Tibial nerve (tissue), 4 donors: Measurements from ENCODE around the gene AUH.

Experiments used
- CTCF ChIP-seq, 5 experiments: fragments of 200-600 bp in 3 of 5; fragments of 450-650 bp in 2 of 5; sonication (generic) in 3 of 5; IDR thresholded peaks; one replicate each; pipeline ENCODE4 v1.5.1; 2016 to 2019; ENCODE audit warnings: antibody characterized with exemption in 5 of 5, mild to moderate bottlenecking in 3 of 5, moderate library complexity in 2 of 5
- EP300 ChIP-seq, 2 donors: sonication (generic); formaldehyde crosslinking; IDR thresholded peaks; one replicate each; pipeline ENCODE4 v1.6.1; 2017; ENCODE audit warnings: antibody characterized with exemption in 2 of 2, mild to moderate bottlenecking in 1 of 2
- POLR2A ChIP-seq, 2 donors: fragments of 450-650 bp; IDR thresholded peaks; one replicate each; pipeline ENCODE4 v1.6.1; 2017; ENCODE audit warnings: antibody characterized with exemption in 2 of 2, mild to moderate bottlenecking in 2 of 2, moderate library complexity in 2 of 2

GRCh38 chr9:91207729-91208418 lies 153.8 kb downstream of the AUH start:
- TF ChIP-seq CTCF (IDR thresholded peaks at IDR 0.05) = no peak
- TF ChIP-seq POLR2A (IDR thresholded peaks at IDR 0.05) = peak in 1 of 2 donors; percentile 7
- TF ChIP-seq EP300 (IDR thresholded peaks at IDR 0.05) = peak in 1 of 2 donors; percentile 91
